Islet precursor cell (in vitro differentiated cells): ENCODE results near the gene NUP107.

Experiments used
- DNase-seq: peaks from one replicate; pipeline ENCODE4 v3.0.0-alpha.2; 2018

Gene NUP107

DNA sequence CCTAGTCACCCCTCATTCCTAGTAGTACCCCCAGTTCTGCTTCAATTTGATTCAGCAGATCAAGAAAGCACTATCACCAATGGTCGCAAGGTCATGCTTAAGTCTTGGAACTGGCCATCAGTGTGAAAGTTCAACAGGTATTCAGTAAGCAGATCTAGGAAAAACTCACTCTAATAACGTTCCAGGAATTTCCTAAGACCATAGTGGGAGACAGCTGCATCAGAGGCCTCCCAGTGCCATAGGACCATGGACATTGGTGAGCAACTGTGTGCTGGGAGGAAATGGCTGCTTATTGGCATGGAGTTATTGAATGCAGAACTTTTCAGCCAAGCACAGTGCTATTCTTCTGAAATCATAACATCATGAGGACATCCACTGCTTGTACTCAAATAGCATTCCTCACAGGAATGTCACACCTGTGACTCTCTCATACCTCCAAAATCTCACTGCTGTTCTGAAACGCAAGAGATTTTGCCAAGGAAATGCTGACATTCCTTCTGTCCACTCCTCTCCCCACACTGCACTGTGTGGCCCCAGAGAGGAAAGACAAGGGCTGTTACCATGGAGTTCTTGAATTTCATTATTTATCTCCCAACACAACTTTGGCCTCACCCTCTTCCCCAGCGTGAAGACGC lies 90.3 kb downstream of the NUP107 start:
- DNase-seq, result no peak

- DNase-seq, result no peak
Measured at GRCh38 chr12:68779280-68779679, 92.5 kb downstream of the NUP107 start.

GRCh38 chr12:68780731-68781130 lies 94.0 kb downstream of the NUP107 start:
- DNase-seq, result peak; percentile 94

DNA sequence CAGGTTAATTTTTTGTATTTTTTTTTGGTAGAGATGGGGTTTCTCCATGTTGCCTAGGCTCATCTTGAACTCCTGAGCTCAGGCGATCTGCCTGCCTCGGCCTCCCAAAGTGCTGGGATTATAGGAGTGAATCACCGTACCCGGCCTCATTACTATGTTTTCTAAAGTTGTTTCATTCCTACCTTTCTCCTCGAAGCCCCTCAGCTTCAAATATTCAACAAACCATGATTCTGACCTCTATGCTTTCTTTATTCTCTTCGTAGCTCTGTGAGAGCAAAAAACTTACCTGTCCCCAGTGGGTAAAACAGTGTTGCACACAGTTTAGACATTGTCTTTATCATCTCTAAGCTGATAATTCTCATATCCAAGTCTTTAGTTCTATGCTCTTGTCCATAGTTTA lies 95.0 kb downstream of the NUP107 start:
- DNase-seq, result no peak

- DNase-seq, result peak; percentile 70
Measured at GRCh38 chr12:68784015-68784414, 97.2 kb downstream of the NUP107 start.

DNA sequence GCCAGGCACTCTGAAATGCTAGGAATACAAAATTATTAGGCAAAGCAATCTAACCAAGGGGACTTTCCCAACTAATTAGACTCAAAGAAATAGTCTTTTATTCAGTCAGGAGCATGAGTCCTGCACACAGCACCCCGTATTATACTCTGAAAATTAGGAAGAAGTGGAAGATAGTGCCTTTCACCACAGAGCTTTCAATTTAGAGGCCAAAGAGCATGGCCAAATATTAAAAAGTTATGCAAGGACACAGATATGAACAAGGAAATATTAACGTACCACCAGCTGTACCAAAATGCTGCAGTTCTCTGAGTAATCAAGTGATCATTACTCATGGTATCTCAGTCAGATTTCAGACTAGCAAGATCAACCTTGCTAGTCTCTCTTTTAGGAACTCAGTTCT lies 98.6 kb downstream of the NUP107 start:
- no peak for DNase-seq

DNA sequence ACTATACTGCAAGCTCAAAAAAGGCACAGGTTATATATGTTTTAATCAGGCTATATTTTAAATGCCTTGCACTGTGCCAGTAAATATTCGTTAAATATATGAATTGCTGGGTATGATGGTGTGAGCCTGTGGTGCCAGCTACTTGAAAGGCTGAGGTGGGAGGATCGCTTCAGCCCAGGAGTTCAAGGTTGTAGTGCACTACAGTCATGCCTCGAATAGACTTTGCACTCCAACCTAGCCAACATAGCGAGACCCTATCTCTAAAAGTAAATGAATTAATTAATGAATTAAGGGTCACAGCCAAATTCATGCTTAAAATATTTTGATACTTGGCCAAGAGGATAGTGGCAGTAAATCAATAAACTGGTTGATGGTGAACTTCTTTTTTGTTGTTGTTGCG lies 99.0 kb downstream of the NUP107 start:
- DNase-seq, result no peak

- no peak for DNase-seq
Measured at GRCh38 chr12:68786929-68787328, 100.2 kb downstream of the NUP107 start.

DNA sequence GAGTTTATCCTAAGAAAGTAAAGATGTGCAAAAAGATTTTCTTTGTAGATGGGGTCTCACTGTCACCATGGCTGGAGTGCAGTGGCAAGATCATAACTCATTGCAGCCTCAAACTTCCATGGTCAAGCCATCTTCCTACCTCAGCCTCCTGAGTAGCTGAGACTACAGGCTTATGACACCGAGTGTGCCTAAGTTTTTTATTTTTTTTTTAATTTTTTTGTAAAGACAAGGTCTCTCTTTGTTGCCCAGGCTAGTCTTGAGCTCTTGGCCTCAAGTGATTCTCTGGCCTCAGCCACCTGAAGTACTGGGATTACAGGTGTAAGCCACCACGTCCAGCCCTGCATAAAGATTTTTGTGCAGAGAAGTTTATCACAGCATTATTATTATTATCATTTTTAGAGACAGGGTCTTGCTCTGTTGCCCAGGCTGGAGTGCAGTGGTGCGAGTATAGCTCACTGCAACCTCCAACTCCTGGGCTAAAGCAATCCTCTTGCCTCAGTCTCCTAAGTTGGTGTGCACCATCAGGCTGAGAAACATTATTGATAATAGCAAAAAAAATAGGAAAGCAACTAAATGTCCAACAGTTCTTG lies 101.9 kb downstream of the NUP107 start:
- no peak for DNase-seq

- DNase-seq, result no peak
Measured at GRCh38 chr12:68789144-68789878, 102.5 kb downstream of the NUP107 start.

GRCh38 chr12:68790081-68790951 lies 103.5 kb downstream of the NUP107 start:
- DNase-seq, result no peak

DNA sequence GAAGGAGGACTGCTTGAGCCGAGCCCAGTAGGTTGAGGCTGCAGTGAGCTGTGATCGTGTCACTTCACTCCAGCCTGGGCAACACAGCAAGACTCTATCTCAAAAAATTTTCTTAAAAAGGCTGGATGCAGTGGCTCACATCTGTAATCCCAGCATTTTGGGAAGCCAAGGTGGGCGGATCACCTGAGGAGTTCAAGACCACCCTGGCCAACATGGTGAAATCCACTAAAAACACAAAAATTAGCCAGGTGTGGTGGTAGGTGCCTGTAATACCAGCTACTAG lies 104.1 kb downstream of the NUP107 start:
- DNase-seq, result no peak

GRCh38 chr12:68791897-68792481 lies 105.2 kb downstream of the NUP107 start:
- DNase-seq, result no peak

DNA sequence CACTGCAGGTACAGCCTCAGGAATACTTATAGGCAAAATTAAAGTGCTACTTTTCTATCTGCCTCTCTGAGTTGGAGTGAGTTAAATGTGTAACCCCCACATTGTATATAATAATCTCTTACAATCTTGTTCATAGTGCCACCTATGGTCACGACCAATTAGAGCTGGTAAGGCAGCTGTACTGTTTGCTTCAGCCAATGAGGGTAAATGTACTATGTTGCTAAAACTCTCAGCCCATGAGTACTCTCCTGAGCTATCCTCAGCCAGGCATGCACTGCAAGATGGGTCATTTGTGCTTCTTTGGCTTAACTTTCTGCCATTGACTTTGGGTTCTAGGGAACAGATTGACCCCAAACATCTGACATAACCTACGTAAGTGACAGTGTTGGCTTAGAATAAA lies 106.2 kb downstream of the NUP107 start:
- no peak for DNase-seq

GRCh38 chr12:68793436-68793835 lies 106.7 kb downstream of the NUP107 start:
- DNase-seq, result no peak

- no peak for DNase-seq
Measured at GRCh38 chr12:68793975-68794652, 107.3 kb downstream of the NUP107 start.

DNA sequence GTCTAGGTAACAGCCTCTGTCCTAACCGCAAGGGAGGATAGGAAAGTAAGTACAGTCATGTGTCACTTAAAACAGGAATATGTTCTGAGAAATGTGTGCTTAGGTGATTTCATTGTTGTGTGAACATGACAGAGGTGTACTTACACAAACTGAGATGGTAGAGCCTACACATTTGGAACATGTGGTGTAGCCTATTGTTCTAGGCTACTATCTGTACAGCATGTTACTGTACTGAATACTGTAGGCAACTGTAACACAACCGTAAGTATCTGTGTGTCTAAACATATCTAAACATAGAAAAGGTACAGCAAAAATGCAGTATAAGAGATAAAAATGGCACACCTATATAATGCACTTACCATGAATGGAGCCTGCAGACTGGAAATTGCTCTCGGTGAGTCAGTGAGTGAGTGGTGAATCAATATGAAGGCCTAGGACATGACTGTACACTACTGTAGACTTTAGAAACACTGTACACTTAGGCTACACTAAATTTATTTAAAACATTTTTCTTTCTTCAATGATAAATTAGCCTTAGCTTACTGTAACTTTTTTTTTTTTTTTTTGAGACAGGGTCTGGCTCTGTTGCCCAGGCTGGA lies 108.0 kb downstream of the NUP107 start:
- DNase-seq, result no peak
